T-helper 1 cell treated with Interleukin-12 subunit alpha and Interleukin-12 subunit beta and Interleukin-4 antibody, amounts not matched to agents 30 ng/mL and 1 ng/mL, for 36 hours (primary cell): Measurements from ENCODE around the gene SLC25A24. TPM values are rescaled to one million over a fixed set of nuclear protein-coding genes. Genes with fewer than 3 reads are reported as not detected.
"Not testable (repeated sequence)": the region's sequence is repeated elsewhere in the genome, so short reads cannot be mapped to it uniquely, and the experiment has no call there.

ENCODE experiments used
- intact Hi-C: fragments of 100-400 bp; cut with micrococcal nuclease; formaldehyde crosslinking; loops from one replicate; pipeline ENCODE4 v1.15.1; 2024
- total RNA-seq: library from RNA; stranded (reverse); gene quantifications from 2 replicates; pipeline ENCODE4 v1.2.3, GENCODE V29; 2022

The SLC25A24 gene
- total RNA-seq, 1 donor from 2014 or later = 25.6 TPM

- intact Hi-C loops = loop anchor here (1.0 to 5.0 kb wide), 6 partner anchors 11 to 546 kb away; partner anchors contain the start of genes HENMT1, PRPF38B and STXBP3
Measured at GRCh38 chr1:108200687-108201051, 526 bp upstream of the SLC25A24 start.

- intact Hi-C loops = loop anchor here (1.0 kb wide), 2 partner anchors 362 to 413 kb away; no protein-coding TSS in a partner anchor
Measured at GRCh38 chr1:108199201-108199691, 897 bp downstream of the SLC25A24 start.

GRCh38 chr1:108194051-108194450, 6.1 kb downstream of the SLC25A24 start:
- intact Hi-C loops = no loop called here

GRCh38 chr1:108193333-108193732, 6.8 kb downstream of the SLC25A24 start:
- intact Hi-C loops = no loop called here

GRCh38 chr1:108192581-108192980, 7.6 kb downstream of the SLC25A24 start:
- intact Hi-C loops = no loop called here

- intact Hi-C loops = no loop called here
Measured at GRCh38 chr1:108190686-108191416, 9.3 kb downstream of the SLC25A24 start.

GRCh38 chr1:108190001-108190634, 10.0 kb downstream of the SLC25A24 start:
- intact Hi-C loops = no loop called here

- intact Hi-C loops = no loop called here
Measured at GRCh38 chr1:108188801-108189200, 11.3 kb downstream of the SLC25A24 start.

- intact Hi-C loops = no loop called here
Measured at GRCh38 chr1:108182959-108183700, 17.0 kb downstream of the SLC25A24 start.

GRCh38 chr1:108179018-108179417, 21.1 kb downstream of the SLC25A24 start:
- intact Hi-C loops = no loop called here

GRCh38 chr1:108162409-108162808, 37.7 kb downstream of the SLC25A24 start:
- intact Hi-C loops = not testable (repeated sequence)

- intact Hi-C loops = not testable (repeated sequence)
Measured at GRCh38 chr1:108159951-108160350, 40.2 kb downstream of the SLC25A24 start.

GRCh38 chr1:108158893-108159453, 41.2 kb downstream of the SLC25A24 start:
- intact Hi-C loops = no loop called here

- intact Hi-C loops = no loop called here
Measured at GRCh38 chr1:108154314-108154713, 45.8 kb downstream of the SLC25A24 start.

GRCh38 chr1:108152782-108153222, 47.3 kb downstream of the SLC25A24 start:
- intact Hi-C loops = no loop called here

- intact Hi-C loops = no loop called here
Measured at GRCh38 chr1:108151548-108151947, 48.6 kb downstream of the SLC25A24 start.

GRCh38 chr1:108149796-108150467, 50.2 kb downstream of the SLC25A24 start:
- intact Hi-C loops = no loop called here

- intact Hi-C loops = not testable (repeated sequence)
Measured at GRCh38 chr1:108144569-108144968, 55.6 kb downstream of the SLC25A24 start.

GRCh38 chr1:108142773-108143394, 57.3 kb downstream of the SLC25A24 start:
- intact Hi-C loops = no loop called here

GRCh38 chr1:108142258-108142657, 57.9 kb downstream of the SLC25A24 start:
- intact Hi-C loops = no loop called here
